Stromal cell of bone marrow (primary cell): Measurements from ENCODE around the gene MIA3.
"Not testable (repeated sequence)": the region's sequence is repeated elsewhere in the genome, so short reads cannot be mapped to it uniquely, and the experiment has no call there.

ENCODE experiments used
- DNase-seq: peaks from one replicate; pipeline ENCODE4 v3.0.0-alpha.2; 2012; ENCODE audit warnings: low read depth

MIA3 gene

GRCh38 chr1:222618001-222618879, at the start of gene MIA3:
Gene MIA3 (plus strand): TSS chr1:222618097. CDS start chr1:222618111, 14 bp downstream.
- no peak for DNase-seq

GRCh38 chr1:222570837-222571236, 47.1 kb upstream of the MIA3 start:
- no peak for DNase-seq

- no peak for DNase-seq
These were observed 38.6 kb upstream of the MIA3 start for GRCh38 chr1:222579316-222579715.

- DNase-seq: no peak
These were observed 35.7 kb upstream of the MIA3 start for GRCh38 chr1:222582099-222582774.

GRCh38 chr1:222583079-222583478, 34.8 kb upstream of the MIA3 start:
- no peak for DNase-seq

- no peak for DNase-seq
These were observed 31.1 kb upstream of the MIA3 start for GRCh38 chr1:222586842-222587241.

- DNase-seq: no peak
These were observed 29.8 kb upstream of the MIA3 start for GRCh38 chr1:222588135-222588534.

- peak; percentile 80 for DNase-seq
These were observed 28.2 kb upstream of the MIA3 start, which contains the start of gene TAF1A for GRCh38 chr1:222589462-222590302. Gene TAF1A (minus strand): TSS chr1:222589933.

GRCh38 chr1:222592171-222592570, 25.7 kb upstream of the MIA3 start:
- DNase-seq: peak; percentile 50

GRCh38 chr1:222594789-222595188, 23.1 kb upstream of the MIA3 start:
- DNase-seq: no peak

GRCh38 chr1:222596696-222597095, 21.2 kb upstream of the MIA3 start:
- DNase-seq: no peak

- no peak for DNase-seq
These were observed 17.6 kb upstream of the MIA3 start for GRCh38 chr1:222600281-222600680.

- no peak for DNase-seq
These were observed 16.6 kb upstream of the MIA3 start for GRCh38 chr1:222601257-222601656.

GRCh38 chr1:222606757-222607156, 11.1 kb upstream of the MIA3 start:
- peak; percentile 28 for DNase-seq

- not testable (repeated sequence) for DNase-seq
These were observed 8.8 kb upstream of the MIA3 start for GRCh38 chr1:222609111-222609510.

- no peak for DNase-seq
These were observed 7.2 kb upstream of the MIA3 start for GRCh38 chr1:222610728-222611127.

GRCh38 chr1:222613627-222614026, 4.3 kb upstream of the MIA3 start:
- DNase-seq: no peak

GRCh38 chr1:222616525-222616924, 1.4 kb upstream of the MIA3 start:
- DNase-seq: peak; percentile 80

GRCh38 chr1:222617367-222617951, 438 bp upstream of the MIA3 start:
- peak; percentile 95 for DNase-seq

- no peak for DNase-seq
These were observed 1.1 kb downstream of the MIA3 start for GRCh38 chr1:222618880-222619596.

- no peak for DNase-seq
These were observed 2.7 kb downstream of the MIA3 start for GRCh38 chr1:222620566-222620965.
